K562 (cell line): ENCODE measurements around the gene ERFL. TPM values are rescaled to one million over a fixed set of nuclear protein-coding genes. Genes with fewer than 3 reads are reported as not detected.

Experiments
- CHCHD3 ChIP-seq: fragments of 250-450 bp; sonication (Bioruptor Pico); IDR thresholded peaks from 2 replicates; pipeline ENCODE4 v2.1.2; 2022; ENCODE audit warnings: mild to moderate bottlenecking
- GATAD2A ChIP-seq: fragments of 450-650 bp; IDR thresholded peaks from 2 replicates; pipeline ENCODE4 v1.6.1; 2017
- HNRNPL ChIP-seq: fragments of 200-400 bp; formaldehyde crosslinking; IDR thresholded peaks from 2 replicates; pipeline ENCODE4 v1.6.1; 2017; ENCODE audit warnings: low read depth, mild to moderate bottlenecking, low read length
- MAFK ChIP-seq: IDR thresholded peaks from 2 replicates; pipeline ENCODE4 v1.6.1; 2011; ENCODE audit warnings: low read length, improper control_type of control experiment
- PURB ChIP-seq: sonication (generic); formaldehyde crosslinking; IDR thresholded peaks from 2 replicates; pipeline ENCODE4 v1.9.0; 2021; ENCODE audit warnings: low read depth, mild to moderate bottlenecking, missing genetic modification reagents
- SMAD2 ChIP-seq: fragments of 150-350 bp; IDR thresholded peaks from 2 replicates; pipeline ENCODE4 v1.6.1; 2014; ENCODE audit warnings: low read depth, mild to moderate bottlenecking, low read length
- ZNF253 ChIP-seq: fragments of 250-450 bp; sonication (Bioruptor Pico); conservative IDR thresholded peaks from 2 replicates; pipeline ENCODE4 v1.6.1; 2021; ENCODE audit warnings: mild to moderate bottlenecking
- polyA plus RNA-seq, 8 experiments: library from polyadenylated mRNA; depleted of rRNA in 4 of 8; stranded (reverse) in 5 of 8; unstranded in 3 of 8; fragments of >200 nt; fragmentation: Nextera tagmentation in 2 of 8; fragmentation: Illumina TruSeq in 1 of 8; extraction: Ambion mirVana in 2 of 8; extraction: Trizol in 1 of 8; gene quantifications; 2 replicates each; pipeline versions ENCODE4 v1.2.1 to v1.2.3, GENCODE V29; 2011 to 2014; ENCODE audit warnings: inconsistent platforms in 1 of 8, missing spikeins in 1 of 8
- total RNA-seq, 7 experiments: library from RNA; depleted of rRNA in 6 of 7; stranded (reverse); fragments of >200 nt in 6 of 7; fragmentation: Illumina TruSeq in 2 of 7; extraction: Trizol in 2 of 7; gene quantifications; 2 replicates each; pipeline versions ENCODE4 v1.2.1 to v1.2.3, GENCODE V29; 2011 to 2021; ENCODE audit warnings: low replicate concordance in 1 of 7
- TF ChIP-seq, protein P1 (sequence below): fragments of 450-650 bp; IDR thresholded peaks from one replicate; pipeline ENCODE4 v1.6.1; 2018; ENCODE audit warnings: mild to moderate bottlenecking, moderate library complexity; ENCODE audit not compliant: partially characterized antibody
- TF ChIP-seq, protein P2 (sequence below): IDR thresholded peaks from 3 replicates; pipeline ENCODE4 v1.6.1; 2011; ENCODE audit warnings: borderline replicate concordance, mild to moderate bottlenecking, moderate library complexity; ENCODE audit not compliant: insufficient read length; ENCODE audit errors: extremely low read depth
- TF ChIP-seq, protein P3 (sequence below), 2 experiments: fragments of 450-650 bp; IDR thresholded peaks; 2 replicates each; pipeline ENCODE4 v1.6.1; 2018; ENCODE audit warnings: mild to moderate bottlenecking in 2 of 2, low read depth in 1 of 2; ENCODE audit not compliant: partially characterized antibody in 2 of 2
- TF ChIP-seq, protein P4 (sequence below): sonication (generic); formaldehyde crosslinking; IDR thresholded peaks from 2 replicates; pipeline ENCODE4 v1.8.1; 2023; ENCODE audit warnings: missing genetic modification reagents, mild to moderate bottlenecking, borderline replicate concordance
- TF ChIP-seq, protein P5 (sequence below): fragments of 250-450 bp; sonication (Bioruptor Pico); IDR thresholded peaks from 2 replicates; pipeline ENCODE4 v1.5.0; 2021

ERFL gene
- total and polyA plus RNA-seq, 9 of the 15 experiments (the other 6 are each of a cell fraction or from before 2014, with no cell fraction given) = 0.07 to 0.75 (median 0.32) TPM; not detected in 4

DNA sequence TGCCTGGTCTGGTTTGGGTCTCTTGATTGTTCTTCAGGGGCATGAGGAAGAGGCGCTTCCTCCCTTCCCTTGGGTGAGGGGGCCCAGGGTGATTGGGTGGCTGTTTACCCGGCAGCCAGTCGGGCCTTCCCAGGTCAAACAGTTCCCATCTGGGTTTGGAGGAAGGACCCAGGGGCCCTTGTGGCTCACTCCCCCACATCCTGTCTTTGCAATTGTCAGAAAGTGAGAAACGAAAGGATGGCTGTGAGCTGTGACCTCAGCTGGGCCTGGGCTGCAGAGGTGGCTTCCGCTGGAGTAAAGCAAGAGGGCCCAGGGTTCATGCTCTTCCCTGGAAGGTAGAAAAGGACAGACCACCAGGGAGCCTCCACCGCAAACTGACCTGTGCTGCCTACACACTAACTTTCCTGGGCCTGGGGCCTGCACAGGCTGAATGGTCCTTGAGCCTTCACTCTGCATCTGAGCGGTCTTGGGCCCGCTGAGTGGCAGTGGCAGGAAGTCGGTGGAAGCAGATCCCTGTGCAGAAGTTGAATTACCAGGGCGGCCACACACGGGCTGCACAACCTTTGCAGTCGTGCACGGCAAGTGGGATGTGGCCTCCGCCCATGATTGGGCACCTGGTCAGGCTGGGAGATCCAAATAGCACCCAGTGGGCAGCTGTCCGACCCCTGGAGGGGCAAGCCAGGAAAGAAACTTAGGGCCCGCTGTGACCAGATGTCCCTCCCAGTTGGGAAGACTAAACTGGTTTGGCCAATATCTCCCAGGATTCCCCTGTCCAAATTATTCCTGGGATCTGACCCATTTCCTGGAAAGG, 56.5 kb downstream of the ERFL start (continued):
- TF ChIP-seq, protein P1, sequence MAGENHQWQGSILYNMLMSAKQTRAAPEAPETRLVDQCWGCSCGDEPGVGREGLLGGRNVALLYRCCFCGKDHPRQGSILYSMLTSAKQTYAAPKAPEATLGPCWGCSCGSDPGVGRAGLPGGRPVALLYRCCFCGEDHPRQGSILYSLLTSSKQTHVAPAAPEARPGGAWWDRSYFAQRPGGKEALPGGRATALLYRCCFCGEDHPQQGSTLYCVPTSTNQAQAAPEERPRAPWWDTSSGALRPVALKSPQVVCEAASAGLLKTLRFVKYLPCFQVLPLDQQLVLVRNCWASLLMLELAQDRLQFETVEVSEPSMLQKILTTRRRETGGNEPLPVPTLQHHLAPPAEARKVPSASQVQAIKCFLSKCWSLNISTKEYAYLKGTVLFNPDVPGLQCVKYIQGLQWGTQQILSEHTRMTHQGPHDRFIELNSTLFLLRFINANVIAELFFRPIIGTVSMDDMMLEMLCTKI = no peak
- TF ChIP-seq PURB (CRISPR knock-in tag) (no peak), SMAD2 (no peak), HNRNPL (no peak), CHCHD3 (peak; percentile 74; the same call in 1 of the 2 replicates), GATAD2A (no peak), ZNF253 (CRISPR knock-in tag) (0 out of 2 replicates have a peak, but pooled peaks have one; percentile 32), MAFK (no peak)
- TF ChIP-seq, protein P2, sequence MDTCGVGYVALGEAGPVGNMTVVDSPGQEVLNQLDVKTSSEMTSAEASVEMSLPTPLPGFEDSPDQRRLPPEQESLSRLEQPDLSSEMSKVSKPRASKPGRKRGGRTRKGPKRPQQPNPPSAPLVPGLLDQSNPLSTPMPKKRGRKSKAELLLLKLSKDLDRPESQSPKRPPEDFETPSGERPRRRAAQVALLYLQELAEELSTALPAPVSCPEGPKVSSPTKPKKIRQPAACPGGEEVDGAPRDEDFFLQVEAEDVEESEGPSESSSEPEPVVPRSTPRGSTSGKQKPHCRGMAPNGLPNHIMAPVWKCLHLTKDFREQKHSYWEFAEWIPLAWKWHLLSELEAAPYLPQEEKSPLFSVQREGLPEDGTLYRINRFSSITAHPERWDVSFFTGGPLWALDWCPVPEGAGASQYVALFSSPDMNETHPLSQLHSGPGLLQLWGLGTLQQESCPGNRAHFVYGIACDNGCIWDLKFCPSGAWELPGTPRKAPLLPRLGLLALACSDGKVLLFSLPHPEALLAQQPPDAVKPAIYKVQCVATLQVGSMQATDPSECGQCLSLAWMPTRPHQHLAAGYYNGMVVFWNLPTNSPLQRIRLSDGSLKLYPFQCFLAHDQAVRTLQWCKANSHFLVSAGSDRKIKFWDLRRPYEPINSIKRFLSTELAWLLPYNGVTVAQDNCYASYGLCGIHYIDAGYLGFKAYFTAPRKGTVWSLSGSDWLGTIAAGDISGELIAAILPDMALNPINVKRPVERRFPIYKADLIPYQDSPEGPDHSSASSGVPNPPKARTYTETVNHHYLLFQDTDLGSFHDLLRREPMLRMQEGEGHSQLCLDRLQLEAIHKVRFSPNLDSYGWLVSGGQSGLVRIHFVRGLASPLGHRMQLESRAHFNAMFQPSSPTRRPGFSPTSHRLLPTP = no peak
- TF ChIP-seq, protein P3, sequence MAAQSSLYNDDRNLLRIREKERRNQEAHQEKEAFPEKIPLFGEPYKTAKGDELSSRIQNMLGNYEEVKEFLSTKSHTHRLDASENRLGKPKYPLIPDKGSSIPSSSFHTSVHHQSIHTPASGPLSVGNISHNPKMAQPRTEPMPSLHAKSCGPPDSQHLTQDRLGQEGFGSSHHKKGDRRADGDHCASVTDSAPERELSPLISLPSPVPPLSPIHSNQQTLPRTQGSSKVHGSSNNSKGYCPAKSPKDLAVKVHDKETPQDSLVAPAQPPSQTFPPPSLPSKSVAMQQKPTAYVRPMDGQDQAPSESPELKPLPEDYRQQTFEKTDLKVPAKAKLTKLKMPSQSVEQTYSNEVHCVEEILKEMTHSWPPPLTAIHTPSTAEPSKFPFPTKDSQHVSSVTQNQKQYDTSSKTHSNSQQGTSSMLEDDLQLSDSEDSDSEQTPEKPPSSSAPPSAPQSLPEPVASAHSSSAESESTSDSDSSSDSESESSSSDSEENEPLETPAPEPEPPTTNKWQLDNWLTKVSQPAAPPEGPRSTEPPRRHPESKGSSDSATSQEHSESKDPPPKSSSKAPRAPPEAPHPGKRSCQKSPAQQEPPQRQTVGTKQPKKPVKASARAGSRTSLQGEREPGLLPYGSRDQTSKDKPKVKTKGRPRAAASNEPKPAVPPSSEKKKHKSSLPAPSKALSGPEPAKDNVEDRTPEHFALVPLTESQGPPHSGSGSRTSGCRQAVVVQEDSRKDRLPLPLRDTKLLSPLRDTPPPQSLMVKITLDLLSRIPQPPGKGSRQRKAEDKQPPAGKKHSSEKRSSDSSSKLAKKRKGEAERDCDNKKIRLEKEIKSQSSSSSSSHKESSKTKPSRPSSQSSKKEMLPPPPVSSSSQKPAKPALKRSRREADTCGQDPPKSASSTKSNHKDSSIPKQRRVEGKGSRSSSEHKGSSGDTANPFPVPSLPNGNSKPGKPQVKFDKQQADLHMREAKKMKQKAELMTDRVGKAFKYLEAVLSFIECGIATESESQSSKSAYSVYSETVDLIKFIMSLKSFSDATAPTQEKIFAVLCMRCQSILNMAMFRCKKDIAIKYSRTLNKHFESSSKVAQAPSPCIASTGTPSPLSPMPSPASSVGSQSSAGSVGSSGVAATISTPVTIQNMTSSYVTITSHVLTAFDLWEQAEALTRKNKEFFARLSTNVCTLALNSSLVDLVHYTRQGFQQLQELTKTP (IDR thresholded peaks at IDR 0.05; ENCODE audit: low read depth in 1 of 2, partially characterized antibody in 2 of 2) = no peak
- TF ChIP-seq, protein P4, sequence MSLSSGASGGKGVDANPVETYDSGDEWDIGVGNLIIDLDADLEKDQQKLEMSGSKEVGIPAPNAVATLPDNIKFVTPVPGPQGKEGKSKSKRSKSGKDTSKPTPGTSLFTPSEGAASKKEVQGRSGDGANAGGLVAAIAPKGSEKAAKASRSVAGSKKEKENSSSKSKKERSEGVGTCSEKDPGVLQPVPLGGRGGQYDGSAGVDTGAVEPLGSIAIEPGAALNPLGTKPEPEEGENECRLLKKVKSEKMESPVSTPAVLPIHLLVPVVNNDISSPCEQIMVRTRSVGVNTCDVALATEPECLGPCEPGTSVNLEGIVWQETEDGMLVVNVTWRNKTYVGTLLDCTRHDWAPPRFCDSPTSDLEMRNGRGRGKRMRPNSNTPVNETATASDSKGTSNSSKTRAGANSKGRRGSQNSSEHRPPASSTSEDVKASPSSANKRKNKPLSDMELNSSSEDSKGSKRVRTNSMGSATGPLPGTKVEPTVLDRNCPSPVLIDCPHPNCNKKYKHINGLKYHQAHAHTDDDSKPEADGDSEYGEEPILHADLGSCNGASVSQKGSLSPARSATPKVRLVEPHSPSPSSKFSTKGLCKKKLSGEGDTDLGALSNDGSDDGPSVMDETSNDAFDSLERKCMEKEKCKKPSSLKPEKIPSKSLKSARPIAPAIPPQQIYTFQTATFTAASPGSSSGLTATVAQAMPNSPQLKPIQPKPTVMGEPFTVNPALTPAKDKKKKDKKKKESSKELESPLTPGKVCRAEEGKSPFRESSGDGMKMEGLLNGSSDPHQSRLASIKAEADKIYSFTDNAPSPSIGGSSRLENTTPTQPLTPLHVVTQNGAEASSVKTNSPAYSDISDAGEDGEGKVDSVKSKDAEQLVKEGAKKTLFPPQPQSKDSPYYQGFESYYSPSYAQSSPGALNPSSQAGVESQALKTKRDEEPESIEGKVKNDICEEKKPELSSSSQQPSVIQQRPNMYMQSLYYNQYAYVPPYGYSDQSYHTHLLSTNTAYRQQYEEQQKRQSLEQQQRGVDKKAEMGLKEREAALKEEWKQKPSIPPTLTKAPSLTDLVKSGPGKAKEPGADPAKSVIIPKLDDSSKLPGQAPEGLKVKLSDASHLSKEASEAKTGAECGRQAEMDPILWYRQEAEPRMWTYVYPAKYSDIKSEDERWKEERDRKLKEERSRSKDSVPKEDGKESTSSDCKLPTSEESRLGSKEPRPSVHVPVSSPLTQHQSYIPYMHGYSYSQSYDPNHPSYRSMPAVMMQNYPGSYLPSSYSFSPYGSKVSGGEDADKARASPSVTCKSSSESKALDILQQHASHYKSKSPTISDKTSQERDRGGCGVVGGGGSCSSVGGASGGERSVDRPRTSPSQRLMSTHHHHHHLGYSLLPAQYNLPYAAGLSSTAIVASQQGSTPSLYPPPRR (CRISPR knock-in tag) = no peak
- TF ChIP-seq, protein P5, sequence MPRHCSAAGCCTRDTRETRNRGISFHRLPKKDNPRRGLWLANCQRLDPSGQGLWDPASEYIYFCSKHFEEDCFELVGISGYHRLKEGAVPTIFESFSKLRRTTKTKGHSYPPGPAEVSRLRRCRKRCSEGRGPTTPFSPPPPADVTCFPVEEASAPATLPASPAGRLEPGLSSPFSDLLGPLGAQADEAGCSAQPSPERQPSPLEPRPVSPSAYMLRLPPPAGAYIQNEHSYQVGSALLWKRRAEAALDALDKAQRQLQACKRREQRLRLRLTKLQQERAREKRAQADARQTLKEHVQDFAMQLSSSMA (CRISPR knock-in tag) = no peak
